Neural progenitor cell (in vitro differentiated cells): ENCODE results near the gene HACE1.
A peak's percentile ranks its signal among the peaks of the same experiment; 100 is the strongest.

Experiments
- EZH2 ChIP-seq: fragments of 200-600 bp; sonication (generic); IDR thresholded peaks from 2 replicates; pipeline ENCODE4 v1.6.1; 2017; ENCODE audit warnings: antibody characterized with exemption, mild to moderate bottlenecking, moderate library complexity
- EZH2phosphoT487 ChIP-seq: fragments of 200-600 bp; sonication (generic); IDR thresholded peaks from 2 replicates; pipeline ENCODE4 v1.6.1; 2017; ENCODE audit warnings: antibody characterized with exemption
- TF ChIP-seq, protein P1 (sequence below): fragments of 200-600 bp; sonication (generic); IDR thresholded peaks from 2 replicates; pipeline ENCODE4 v1.5.1; 2017; ENCODE audit warnings: antibody characterized with exemption, mild to moderate bottlenecking

DNA sequence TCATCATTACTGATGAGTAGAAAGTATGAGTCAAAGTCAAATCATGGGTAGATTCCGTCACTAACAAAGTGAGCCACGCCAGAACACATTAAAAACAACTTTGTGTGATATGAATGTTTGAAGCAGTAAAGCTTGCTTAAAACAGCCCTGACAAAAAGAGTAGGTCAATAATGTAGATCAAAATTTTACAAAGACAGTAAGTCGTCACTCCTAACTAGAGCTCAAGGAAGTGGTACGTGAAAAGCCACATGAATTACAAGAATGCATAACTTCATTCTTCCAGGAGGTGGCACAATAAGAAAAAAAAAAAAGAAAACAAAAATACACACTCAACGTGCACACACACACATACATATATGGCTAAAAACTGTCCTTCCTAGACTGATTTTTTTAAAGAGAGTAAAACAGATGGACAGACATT is 69.9 kb downstream of the HACE1 start:
- TF ChIP-seq, protein P1, sequence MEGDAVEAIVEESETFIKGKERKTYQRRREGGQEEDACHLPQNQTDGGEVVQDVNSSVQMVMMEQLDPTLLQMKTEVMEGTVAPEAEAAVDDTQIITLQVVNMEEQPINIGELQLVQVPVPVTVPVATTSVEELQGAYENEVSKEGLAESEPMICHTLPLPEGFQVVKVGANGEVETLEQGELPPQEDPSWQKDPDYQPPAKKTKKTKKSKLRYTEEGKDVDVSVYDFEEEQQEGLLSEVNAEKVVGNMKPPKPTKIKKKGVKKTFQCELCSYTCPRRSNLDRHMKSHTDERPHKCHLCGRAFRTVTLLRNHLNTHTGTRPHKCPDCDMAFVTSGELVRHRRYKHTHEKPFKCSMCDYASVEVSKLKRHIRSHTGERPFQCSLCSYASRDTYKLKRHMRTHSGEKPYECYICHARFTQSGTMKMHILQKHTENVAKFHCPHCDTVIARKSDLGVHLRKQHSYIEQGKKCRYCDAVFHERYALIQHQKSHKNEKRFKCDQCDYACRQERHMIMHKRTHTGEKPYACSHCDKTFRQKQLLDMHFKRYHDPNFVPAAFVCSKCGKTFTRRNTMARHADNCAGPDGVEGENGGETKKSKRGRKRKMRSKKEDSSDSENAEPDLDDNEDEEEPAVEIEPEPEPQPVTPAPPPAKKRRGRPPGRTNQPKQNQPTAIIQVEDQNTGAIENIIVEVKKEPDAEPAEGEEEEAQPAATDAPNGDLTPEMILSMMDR, result peak; percentile 45
- TF ChIP-seq EZH2, result no peak
- no peak for TF ChIP-seq EZH2phosphoT487
